HG03064 (cell line): ENCODE results near the gene KMT2B.
"Not testable (repeated sequence)": the region's sequence is repeated elsewhere in the genome, so short reads cannot be mapped to it uniquely, and the experiment has no call there.

Source experiments
- ATAC-seq: cut with Tn5 transposase; IDR thresholded peaks from one replicate; pipeline ENCODE4 v1.9.1; 2021; ENCODE audit warnings: low read depth; ENCODE audit not compliant: unreplicated experiment

KMT2B gene

DNA sequence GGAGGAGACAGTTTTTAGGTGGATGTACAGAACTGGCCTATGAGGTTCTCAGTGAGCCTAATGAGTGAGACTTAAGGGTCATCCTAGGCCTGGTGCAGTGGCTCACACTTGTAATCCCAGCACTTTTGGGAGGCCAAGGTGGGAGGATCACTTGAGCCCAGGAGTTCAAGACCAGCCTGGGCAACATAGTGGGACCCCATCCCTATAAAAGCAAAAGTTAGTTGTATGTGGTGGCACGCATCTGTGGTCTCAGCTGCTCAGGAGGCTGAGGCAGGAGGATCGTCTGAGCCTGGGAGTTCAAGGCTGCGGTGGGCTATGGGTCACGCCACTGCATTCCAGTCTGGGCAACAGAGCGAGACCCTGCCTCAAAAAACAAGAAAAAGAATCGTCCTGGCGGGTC is 6.3 kb downstream of the KMT2B start:
- ATAC-seq: not testable (repeated sequence)

GRCh38 chr19:35724560-35724959 is 6.8 kb downstream of the KMT2B start:
- no peak for ATAC-seq

DNA sequence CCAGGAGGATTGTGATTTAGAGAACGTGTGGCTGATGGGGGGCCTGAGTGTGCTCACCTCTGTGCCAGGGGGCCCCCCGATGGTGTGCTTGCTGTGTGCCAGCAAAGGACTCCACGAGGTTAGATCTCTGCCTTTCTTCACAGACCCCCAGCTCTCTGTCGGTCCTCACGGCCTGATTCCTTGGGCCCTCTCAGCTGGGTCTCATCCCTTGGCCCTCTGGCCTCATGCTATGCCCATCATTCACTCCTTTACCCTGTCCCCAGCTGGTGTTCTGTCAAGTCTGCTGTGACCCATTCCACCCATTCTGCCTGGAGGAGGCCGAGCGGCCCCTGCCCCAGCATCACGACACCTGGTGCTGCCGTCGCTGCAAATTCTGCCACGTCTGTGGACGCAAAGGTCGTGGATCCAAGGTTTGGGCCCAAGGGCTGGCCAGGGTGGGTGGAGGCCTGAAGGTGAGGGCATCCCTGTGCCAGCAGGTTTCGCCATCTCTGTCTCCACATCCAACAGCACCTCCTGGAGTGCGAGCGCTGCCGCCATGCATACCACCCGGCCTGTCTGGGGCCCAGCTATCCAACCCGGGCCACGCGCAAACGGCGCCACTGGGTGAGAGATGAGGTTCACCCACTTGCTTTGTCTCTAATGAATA is 7.5 kb downstream of the KMT2B start:
- no peak for ATAC-seq

GRCh38 chr19:35727053-35727955 is 9.5 kb downstream of the KMT2B start:
- no peak for ATAC-seq

GRCh38 chr19:35727956-35728706 is 10.3 kb downstream of the KMT2B start:
- no peak for ATAC-seq

GRCh38 chr19:35729021-35729420 is 11.2 kb downstream of the KMT2B start:
- ATAC-seq: no peak

- no peak for ATAC-seq
Observed at GRCh38 chr19:35729763-35730162, 12.0 kb downstream of the KMT2B start.

- ATAC-seq: no peak
Observed at GRCh38 chr19:35730326-35730725, 12.5 kb downstream of the KMT2B start.

- no peak for ATAC-seq
Observed at GRCh38 chr19:35731353-35731752, 13.6 kb downstream of the KMT2B start.

DNA sequence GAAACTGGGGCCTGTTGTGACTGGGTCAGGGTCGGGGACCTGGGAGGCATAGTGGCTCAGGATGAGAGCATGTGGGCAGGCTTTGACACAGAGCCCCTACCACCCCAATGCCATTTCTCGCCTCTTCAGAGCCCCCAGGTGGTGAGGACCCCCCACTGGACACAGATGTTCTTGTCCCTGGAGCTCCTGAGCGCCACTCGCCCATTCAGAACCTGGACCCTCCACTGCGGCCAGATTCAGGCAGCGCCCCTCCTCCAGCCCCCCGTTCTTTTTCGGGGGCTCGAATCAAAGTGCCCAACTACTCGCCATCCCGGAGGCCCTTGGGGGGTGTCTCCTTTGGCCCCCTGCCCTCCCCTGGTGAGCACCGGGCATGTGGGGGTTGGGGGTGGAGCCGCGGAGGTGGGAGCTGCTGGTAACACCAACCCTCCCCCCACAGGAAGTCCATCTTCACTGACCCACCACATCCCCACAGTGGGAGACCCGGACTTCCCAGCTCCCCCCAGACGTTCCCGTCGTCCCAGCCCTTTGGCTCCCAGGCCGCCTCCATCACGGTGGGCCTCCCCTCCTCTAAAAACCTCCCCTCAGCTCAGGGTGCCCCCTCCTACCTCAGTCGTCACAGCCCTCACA is 14.1 kb downstream of the KMT2B start:
- ATAC-seq: no peak

GRCh38 chr19:35732540-35733179 is 14.9 kb downstream of the KMT2B start:
- no peak for ATAC-seq

DNA sequence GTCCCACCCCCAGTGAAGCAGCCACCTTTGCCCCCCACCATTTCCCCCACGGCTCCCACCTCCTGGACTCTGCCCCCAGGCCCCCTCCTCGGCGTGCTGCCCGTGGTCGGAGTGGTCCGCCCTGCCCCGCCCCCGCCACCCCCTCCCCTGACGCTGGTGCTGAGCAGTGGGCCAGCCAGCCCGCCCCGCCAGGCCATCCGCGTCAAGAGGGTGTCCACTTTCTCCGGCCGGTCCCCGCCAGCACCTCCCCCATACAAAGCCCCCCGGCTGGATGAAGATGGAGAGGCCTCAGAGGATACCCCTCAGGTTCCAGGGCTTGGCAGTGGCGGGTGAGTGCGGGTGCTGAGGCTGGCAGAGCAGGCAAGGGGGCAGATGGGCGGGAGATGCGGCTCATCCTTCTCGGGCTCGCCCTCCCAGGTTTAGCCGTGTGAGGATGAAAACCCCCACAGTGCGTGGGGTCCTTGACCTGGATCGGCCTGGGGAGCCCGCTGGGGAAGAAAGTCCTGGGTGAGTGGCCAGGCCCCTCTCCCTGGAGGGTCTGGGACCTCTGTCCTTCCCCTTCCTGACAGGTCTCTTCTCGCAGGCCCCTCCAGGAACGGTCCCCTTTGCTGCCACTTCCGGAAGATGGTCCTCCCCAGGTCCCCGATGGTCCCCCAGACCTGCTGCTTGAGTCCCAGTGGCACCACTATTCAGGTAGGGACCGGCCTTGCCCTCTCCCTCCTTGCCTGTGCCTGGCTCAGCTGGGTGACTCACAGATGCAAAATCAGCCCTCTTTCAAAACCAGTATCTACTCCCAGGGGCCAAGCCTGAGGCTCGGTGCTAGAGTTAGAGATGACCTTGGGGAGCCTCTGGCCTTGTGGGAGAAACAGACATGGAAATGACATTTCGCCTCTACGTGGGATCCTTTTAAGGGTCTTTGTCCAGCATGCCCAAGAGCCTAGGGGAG is 15.7 kb downstream of the KMT2B start:
- no peak for ATAC-seq

DNA sequence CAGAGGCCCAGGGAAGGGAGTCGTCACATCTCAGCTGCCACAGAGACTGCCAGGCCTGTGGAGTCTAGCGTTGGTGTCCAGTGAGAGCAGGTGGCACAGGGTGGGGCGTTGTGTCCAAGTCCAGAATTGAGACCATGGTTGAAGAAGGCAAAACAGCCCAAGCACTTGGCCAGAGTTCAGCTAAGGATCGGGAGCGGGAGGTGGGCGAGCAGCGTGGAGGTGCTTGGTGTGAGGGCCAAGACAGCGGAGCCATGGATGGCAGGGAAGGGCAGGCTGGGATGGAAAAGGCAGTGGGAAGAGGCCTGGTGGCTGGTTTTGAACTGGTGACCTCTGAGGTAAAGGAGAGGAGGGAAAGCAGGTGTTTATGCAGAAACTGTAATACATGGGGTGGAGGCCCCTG is 16.5 kb downstream of the KMT2B start:
- ATAC-seq: no peak

GRCh38 chr19:35734889-35735288 is 17.1 kb downstream of the KMT2B start:
- ATAC-seq: no peak

- ATAC-seq: no peak
Observed at GRCh38 chr19:35736913-35737886, 19.4 kb downstream of the KMT2B start.

GRCh38 chr19:35738021-35738886 is 20.5 kb downstream of the KMT2B start:
- no peak for ATAC-seq

DNA sequence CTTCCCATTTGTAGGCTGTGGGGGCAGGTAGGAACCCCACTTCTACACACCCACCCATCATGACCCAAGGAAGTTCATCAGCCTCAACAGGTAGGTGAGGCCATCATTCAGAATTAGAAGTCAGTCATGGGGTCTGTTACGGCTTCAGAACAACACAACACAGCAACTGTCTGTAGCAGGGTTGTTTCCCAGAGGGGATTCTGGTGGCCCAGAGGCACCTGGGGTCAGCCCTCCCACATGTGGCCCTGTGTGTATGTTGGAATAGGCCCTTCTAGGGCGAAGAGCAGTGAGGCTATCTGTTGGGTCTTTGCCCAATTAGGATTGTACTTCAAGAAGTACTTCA is 21.1 kb downstream of the KMT2B start:
- ATAC-seq: no peak
